Occipital lobe (tissue), 2 donors: Measurements from ENCODE around the gene OTOS. TPM values are rescaled to one million over a fixed set of nuclear protein-coding genes. Genes with fewer than 3 reads are reported as not detected.

Source experiments
- DNase-seq: peaks from one replicate; lab custom pipeline; 2025; lab: John Stamatoyannopoulos, UW
- total RNA-seq: library from RNA; depleted of rRNA; stranded (reverse); fragments of >200 nt; gene quantifications from one replicate; pipeline ENCODE4 v1.2.3, GENCODE V29; 2014

Gene OTOS
- 0.94 TPM for total RNA-seq

- no peak for DNase-seq
Measured at GRCh38 chr2:240140511-240140910, at the start of gene OTOS. Gene OTOS (minus strand): TSS chr2:240140658. CDS start chr2:240140326, 332 bp downstream.

- DNase-seq: no peak
Measured at GRCh38 chr2:240189686-240190085, 49.2 kb upstream of the OTOS start.

DNA sequence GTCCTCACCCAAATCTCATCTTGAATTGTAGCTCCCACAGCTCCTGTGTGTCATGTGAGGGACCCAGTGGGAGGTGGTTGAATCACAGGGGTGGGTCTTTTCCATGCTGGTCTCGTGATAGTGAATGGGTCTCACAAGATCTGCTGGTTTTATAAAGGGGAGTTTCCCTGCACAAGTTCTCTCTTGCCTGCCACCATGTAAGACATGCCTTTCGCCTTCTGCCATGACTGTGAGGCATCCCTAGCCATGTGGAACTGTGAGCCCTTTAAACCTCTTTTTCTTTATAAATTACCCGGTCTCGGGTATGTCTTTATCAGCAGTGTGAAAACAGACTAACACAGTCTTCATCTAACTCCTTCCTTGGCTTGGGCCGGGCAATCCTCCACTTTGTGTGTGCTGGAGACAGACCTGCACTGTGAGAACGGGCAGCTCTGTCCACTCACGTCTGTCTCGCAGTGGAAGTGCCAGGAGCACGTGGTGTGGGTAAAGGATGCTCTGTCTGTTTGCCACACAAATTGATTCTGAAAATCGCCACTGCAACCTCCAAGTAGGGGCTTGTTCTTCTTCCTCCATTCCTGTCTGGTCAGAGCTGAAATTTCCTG is 47.6 kb upstream of the OTOS start:
- DNase-seq: no peak

DNA sequence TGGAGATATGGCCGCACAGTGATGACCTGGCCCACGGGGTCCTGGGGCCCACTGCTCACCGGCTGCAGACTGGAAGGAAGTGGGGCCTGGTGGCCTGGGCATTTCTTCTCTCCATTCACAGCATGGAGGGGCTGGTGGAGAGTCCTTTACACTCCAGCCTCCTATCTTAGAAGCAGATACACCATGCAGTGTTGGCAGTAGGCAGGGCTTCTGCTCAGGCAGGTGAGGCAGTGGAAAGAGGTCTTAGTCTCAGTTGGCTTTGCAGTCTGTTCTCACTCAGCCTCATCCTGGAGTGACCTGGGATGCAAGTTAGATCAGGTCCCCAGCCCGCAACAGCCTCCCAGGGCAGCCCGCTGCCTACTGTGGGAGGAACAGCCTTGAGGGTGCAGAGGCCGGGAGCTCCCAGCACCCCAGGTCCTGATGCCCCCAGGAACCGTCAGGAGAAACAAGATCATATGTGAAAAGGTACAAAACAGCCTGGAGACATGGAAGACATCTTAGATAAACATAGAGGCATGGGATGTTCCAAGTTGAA is 45.8 kb upstream of the OTOS start:
- DNase-seq: no peak

DNA sequence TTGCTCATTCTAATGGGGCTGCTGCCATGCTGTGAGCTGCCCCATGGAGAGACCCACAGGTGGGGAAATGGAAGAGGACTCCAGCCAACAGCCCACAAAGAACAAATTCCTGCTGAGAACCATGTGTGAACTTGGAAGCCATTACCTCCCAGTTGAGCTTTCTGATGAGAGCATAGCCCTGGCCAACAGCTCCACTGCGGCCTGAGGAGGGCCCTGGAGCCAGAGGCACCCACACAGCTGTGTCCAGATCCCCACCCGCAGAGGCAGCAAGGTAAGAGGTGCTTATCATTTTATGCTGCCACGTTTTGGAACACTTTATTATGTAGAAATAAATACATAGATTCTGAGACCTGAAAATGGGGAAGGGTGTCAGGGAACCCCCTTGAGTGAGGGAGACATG is 44.2 kb upstream of the OTOS start:
- no peak for DNase-seq

- DNase-seq: no peak
Measured at GRCh38 chr2:240183875-240184590, 43.6 kb upstream of the OTOS start.

DNA sequence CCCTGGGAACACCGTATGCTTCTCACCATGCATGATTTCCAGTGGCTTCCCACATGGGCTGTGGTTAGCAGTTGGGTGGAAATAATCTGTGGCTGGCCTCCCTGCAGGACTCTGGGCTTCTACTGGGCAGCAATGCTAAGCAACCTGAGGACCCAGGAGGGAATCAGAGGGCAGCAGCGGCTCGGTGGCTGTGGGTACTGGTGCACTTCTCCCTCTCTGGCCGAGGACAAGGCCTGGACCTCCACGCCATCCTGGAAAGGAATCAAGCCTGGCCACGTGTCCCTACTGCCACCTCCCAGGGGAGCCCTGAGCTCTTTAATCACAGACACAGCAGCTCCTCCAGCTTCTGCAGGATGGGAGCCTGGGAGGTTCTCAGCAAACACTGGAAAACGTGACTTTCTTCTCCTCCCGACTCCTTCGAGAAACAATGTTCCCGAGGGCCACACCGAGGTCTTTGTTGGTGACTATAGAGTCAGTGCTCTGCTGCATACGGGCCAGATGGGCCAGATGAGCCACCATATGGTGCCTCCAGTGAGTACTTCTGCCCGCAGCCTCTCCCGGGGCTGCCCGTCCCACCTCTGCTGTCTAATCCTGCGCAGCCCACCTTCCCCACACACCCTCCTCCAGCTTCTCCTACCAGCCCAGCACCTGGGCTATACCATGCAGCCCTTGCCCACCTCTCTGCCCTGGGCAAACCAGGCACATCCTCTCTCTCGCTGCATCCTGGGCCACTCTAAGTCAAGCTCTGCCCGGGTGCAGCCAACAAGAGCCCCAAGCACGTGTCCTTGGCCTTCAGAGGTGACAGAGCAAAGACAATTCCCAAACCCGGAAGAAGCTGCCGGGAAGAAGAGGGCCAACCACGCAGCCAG is 42.8 kb upstream of the OTOS start:
- DNase-seq: no peak

DNA sequence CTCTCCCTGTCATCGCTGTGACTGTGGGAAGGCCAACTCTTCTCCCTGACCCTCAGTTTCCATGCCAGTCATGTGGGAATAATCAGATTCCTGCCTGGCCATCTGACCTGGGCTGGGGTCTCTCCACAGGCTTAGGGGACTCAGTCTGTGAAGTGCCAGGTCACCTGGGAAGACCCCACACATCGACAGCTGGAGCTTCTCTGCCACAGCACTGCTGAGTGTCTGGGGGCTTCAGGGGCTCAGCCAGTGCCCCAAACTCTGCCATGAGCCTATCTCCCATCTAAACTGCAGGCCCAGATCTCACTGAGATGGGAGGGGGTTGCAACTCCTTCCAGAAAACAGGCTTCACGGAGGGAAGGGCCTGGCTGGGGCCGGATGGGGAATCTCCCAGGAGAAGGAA is 42.0 kb upstream of the OTOS start:
- no peak for DNase-seq

DNA sequence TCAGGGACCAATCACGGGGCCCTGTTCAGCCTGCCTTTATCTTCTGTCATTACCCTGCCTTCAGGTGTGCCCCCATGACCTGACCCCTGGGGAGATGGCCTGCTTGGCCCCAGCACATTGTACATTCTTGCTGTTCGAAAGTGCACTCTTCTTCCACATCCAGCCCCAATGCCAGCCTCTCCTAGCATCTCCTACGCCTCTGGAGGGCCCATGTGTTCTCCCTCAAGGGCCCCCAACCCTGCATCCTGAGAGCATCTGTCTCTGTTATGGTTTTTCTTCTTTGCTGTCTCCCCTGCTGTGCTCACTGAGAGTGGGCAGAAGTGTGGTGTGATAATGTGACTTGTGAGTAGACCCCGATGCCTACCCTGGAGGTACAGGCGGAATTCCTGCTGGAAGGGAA is 41.5 kb upstream of the OTOS start:
- DNase-seq: no peak

DNA sequence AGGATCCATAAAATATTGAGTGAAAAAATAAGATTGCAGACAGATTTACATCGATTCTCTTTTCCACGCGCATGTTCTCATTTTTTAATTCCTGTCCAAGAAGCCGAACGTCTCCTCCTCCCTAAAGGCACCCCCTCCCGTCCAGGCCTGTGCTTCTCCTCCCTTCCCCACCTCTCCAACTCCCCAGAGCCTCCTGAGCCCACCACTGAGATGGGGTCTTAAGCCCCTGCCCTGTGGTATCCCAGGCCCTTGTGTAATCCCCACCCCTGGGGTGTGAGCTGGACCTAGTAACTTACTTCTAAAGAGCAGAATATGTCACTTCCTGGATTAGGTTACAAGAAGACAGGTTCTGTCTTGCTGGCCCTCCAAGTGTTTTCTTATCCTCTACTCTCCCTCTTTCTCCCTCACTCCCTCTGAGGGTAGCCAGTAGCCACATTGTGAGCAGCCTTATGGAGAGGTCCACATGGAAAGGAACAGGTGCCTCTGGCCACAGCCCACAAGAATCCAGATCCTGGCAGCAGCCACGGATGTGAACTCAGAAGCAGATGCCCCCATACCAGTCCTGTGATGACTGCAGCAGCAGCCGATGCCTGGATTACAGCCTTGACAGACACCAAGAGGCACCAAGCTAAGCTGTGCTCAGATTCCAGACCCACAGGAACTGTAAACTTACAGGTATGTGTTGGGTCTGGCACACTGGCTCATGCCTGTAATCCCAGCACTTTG is 39.6 kb upstream of the OTOS start:
- no peak for DNase-seq

DNA sequence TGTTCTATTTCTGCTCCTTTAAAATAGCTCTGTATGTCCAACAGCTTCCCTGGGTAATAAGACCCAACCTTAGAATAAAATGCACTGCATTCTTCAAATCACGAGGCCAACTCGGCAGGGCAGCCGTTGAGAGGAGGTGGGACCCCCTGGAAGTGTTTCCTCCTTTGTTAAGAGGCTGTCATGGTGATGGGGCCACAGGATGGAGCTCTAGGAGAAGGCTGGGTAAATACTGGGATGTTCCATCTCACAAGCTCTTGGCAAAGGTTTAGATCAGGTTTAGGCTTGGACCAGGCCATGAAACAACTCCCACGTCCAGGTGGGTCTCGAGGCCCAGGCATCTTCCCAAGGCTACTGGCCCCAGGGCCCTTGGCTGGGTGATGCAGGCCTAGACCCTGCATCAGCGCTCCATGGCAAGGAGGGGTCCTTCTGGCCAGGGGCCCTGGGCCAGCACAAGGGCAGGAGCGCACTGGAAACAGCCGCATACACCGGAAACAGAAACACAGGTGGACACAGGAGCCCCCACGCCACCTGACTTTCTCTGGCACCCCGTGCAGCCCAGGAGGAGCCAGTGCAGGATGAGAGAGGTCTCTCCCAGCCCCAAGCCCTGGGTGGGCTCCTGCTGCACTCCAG is 38.8 kb upstream of the OTOS start:
- DNase-seq: no peak

DNA sequence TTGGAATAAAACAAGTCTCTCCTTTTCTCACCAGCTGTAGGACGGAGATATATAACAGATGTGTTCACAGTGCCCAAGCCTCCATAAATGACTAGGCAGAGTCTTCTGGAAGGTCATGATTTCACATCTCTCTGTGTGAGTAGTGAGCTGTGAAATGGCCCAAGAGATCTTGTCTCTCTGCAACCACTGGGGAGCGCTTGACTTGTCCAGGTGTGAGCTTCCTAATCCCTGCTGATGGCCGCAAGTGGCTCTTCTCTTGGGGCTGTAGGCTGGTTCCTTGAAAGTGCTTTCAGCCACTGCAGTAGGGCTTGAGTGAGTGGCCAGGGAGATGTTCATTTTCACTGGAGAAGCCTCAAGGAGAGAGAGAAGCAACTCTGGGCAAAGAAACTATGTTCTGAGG is 38.1 kb upstream of the OTOS start:
- DNase-seq: no peak

- DNase-seq: no peak
Measured at GRCh38 chr2:240174496-240174895, 34.0 kb upstream of the OTOS start.

- no peak for DNase-seq
Measured at GRCh38 chr2:240172071-240172895, 31.8 kb upstream of the OTOS start.

- DNase-seq: no peak
Measured at GRCh38 chr2:240170883-240171282, 30.4 kb upstream of the OTOS start.

DNA sequence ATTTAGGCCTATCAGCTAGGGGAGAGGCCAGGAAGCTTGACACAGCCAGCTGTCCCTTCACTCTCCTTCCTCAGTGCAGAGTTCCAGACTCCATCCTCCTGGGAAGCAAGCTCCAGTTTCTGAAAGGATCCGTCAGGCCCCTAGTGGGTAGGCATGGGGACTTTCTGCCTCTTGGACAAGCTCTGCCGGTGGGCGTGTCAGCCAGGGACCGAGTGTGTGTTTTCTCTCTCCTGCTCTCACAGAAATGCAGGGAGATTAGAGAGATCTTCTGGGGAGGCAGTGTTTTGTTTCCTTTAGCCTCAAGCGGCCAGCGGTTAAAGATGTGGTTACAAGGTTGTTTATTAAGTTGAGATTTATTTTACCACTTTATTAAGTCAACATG is 29.9 kb upstream of the OTOS start:
- DNase-seq: no peak

GRCh38 chr2:240169486-240170353 is 29.3 kb upstream of the OTOS start:
- DNase-seq: no peak

- no peak for DNase-seq
Measured at GRCh38 chr2:240168546-240169361, 28.3 kb upstream of the OTOS start.
